ENCODE data around the gene ALPK3. TPM values are rescaled to one million over a fixed set of nuclear protein-coding genes. Genes with fewer than 3 reads are reported as not detected.

The ALPK3 gene
- total and polyA plus RNA-seq, 8 donors, result 0.58 to 17.9 (median 3.5) TPM

GRCh38 chr15:84814916-84815315 lies 2.2 kb upstream of the ALPK3 start:
- intact Hi-C loops (cut with DNase I; ENCODE audit: low total_unique reads), result no loop called here
- H3K36me3 ChIP-seq, result peaks cover 0 to 4% (median 0%) of the 10 kb centered on the region in 4 donors
- H3K27ac ChIP-seq, result no peak overlapping the region
- DNase-seq, result no peak
- H3K4me1 ChIP-seq, result peaks cover 29 to 34% (median 33%) of the 10 kb centered on the region in 4 donors
- H3K4me3 ChIP-seq, result no peak overlapping the region
- 82 to 89% (median 87%) methylated on average over 10 of the region's 10 CpGs for WGBS, 5 donors
- TF ChIP-seq EP300 (IDR thresholded peaks at IDR 0.05), result no peak
- no peak for TF ChIP-seq CTCF (IDR thresholded peaks at IDR 0.05)
- TF ChIP-seq POLR2AphosphoS5 (IDR thresholded peaks at IDR 0.05), result no peak
- TF ChIP-seq POLR2A (IDR thresholded peaks at IDR 0.05), result no peak
- peaks cover 0 to 3% (median 0%) of the 10 kb centered on the region in 3 donors for H3K27me3 ChIP-seq
- no peaks in the 10 kb centered on the region for H3K9me3 ChIP-seq

- H3K4me1 ChIP-seq, result peaks cover 29 to 57% (median 46%) of the 10 kb centered on the region in 4 donors
- no peaks in the 10 kb centered on the region for H3K9me3 ChIP-seq
- 32 to 86% (median 46%) methylated on average over 3 to 27 of the region's 27 CpGs for WGBS, 5 donors
- peak overlapping the region; percentile 33 to 46 (median 42) for H3K4me3 ChIP-seq
- H3K27ac ChIP-seq, result peak overlapping the region; percentile 22 to 93 (median 77)
- TF ChIP-seq EP300 (IDR thresholded peaks at IDR 0.05) (no peak), CTCF (IDR thresholded peaks at IDR 0.05) (no peak), POLR2A (IDR thresholded peaks at IDR 0.05) (no peak), POLR2AphosphoS5 (IDR thresholded peaks at IDR 0.05) (no peak)
- peak in 1 of 2 donors; percentile 65 for DNase-seq
- no peaks in the 10 kb centered on the region for H3K36me3 ChIP-seq
- peaks cover 0 to 3% (median 0%) of the 10 kb centered on the region in 3 donors for H3K27me3 ChIP-seq
- intact Hi-C loops (cut with DNase I; ENCODE audit: low total_unique reads), result no loop called here
Observed at GRCh38 chr15:84817466-84818081, 418 bp downstream of the ALPK3 start.

- no peaks in the 10 kb centered on the region for H3K36me3 ChIP-seq
- TF ChIP-seq EP300 (IDR thresholded peaks at IDR 0.05), result no peak
- no peak for TF ChIP-seq CTCF (IDR thresholded peaks at IDR 0.05)
- TF ChIP-seq POLR2AphosphoS5 (IDR thresholded peaks at IDR 0.05), result peak in 1 of 3 donors; percentile 34
- no peak for TF ChIP-seq POLR2A (IDR thresholded peaks at IDR 0.05)
- peak overlapping the region; percentile 0 to 46 (median 36) for H3K4me3 ChIP-seq
- peak in 1 of 2 donors; percentile 83 for DNase-seq
- intact Hi-C loops (cut with DNase I; ENCODE audit: low total_unique reads), result no loop called here
- H3K27ac ChIP-seq, result peak overlapping the region; percentile 22 to 93 (median 77)
- peaks cover 33 to 67% (median 51%) of the 10 kb centered on the region in 4 donors for H3K4me1 ChIP-seq
- H3K27me3 ChIP-seq, result peaks cover 0 to 3% (median 0%) of the 10 kb centered on the region in 3 donors
- no peaks in the 10 kb centered on the region for H3K9me3 ChIP-seq
- 32 to 55% (median 37%) methylated on average over 9 of the region's 9 CpGs for WGBS, 5 donors
Observed at GRCh38 chr15:84818261-84819131, 1.3 kb downstream of the ALPK3 start.

- TF ChIP-seq CTCF (IDR thresholded peaks at IDR 0.05) (no peak), EP300 (IDR thresholded peaks at IDR 0.05) (no peak), POLR2A (IDR thresholded peaks at IDR 0.05) (no peak), POLR2AphosphoS5 (IDR thresholded peaks at IDR 0.05) (no peak)
- Histone ChIP-seq H3K4me1 (peaks cover 36 to 75% (median 56%) of the 10 kb centered on the region in 4 donors), H3K27me3 (peaks cover 0 to 3% (median 0%) of the 10 kb centered on the region in 3 donors), H3K9me3 (no peaks in the 10 kb centered on the region), H3K36me3 (no peaks in the 10 kb centered on the region), H3K4me3 (peak overlapping the region in 1 of 4 donors; percentile 0), H3K27ac (peak overlapping the region in 4 of 5 donors; percentile 72 to 93 (median 80))
- 51 to 64% (median 57%) methylated on average over 3 of the region's 3 CpGs for WGBS, 5 donors
- peak in 1 of 2 donors; percentile 54 for DNase-seq
- intact Hi-C loops (cut with DNase I; ENCODE audit: low total_unique reads), result no loop called here
Observed at GRCh38 chr15:84819291-84819768, 2.2 kb downstream of the ALPK3 start.

All from stomach (tissue), 9 donors.